ENCODE measurements around the gene BCAS3.

Gene BCAS3

DNA sequence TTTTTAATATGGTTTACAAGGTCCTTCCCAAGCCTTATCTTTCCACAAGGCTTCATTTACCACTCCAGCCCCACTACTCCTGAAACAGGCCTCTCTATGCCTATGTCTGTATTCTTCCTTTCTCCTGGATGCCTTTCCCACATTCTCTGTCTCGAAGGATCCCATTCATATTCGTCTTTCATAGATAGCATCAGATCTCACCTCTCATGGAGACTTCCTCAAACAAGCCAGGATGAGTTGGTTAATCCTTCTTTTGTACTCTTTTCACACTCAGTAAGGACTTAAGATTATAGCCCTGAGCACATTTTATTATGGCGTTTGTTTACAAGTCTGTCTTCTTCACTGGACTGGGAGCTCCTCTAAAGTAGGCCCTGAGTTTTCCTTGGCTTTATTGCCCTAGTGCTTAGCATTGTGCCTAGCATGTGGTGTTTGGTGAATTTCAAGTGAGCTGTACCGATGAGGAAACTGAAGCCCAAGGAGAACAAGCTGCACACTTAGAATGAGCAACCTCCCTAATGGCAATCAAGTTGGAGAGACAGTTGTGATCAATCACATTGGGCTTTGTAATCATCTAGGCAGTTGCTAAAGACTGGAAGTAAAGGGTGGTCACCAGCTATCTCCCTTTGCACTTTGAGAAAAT, 764.6 kb downstream of the BCAS3 start:
- no peak for FAIRE-seq

Measured in islet of Langerhans (tissue), 1 donor.